Hepatocyte (in vitro differentiated cells): ENCODE results near the gene PIGR.

ENCODE experiments used
- CTCF ChIP-seq: fragments of 200-600 bp; sonication (generic); IDR thresholded peaks from 2 replicates; pipeline ENCODE4 v1.5.1; 2016; ENCODE audit warnings: antibody characterized with exemption, mild to moderate bottlenecking; ENCODE audit not compliant: poor library complexity
- EZH2 ChIP-seq: fragments of 200-600 bp; sonication (generic); IDR thresholded peaks from 2 replicates; pipeline ENCODE4 v1.6.1; 2016; ENCODE audit warnings: antibody characterized with exemption, mild to moderate bottlenecking, borderline replicate concordance
- EZH2phosphoT487 ChIP-seq: fragments of 200-600 bp; sonication (generic); IDR thresholded peaks from one replicate; pipeline ENCODE4 v1.6.1; 2018; ENCODE audit warnings: antibody characterized with exemption, mild to moderate bottlenecking, low read depth, moderate library complexity; ENCODE audit not compliant: unreplicated experiment, severe bottlenecking

- TF ChIP-seq CTCF (no peak), EZH2phosphoT487 (no peak), EZH2 (no peak)
Observed at GRCh38 chr1:206944703-206945102, 1.6 kb downstream of the PIGR start.
